ENCODE data around the gene CHRNB1. TPM values are rescaled to one million over a fixed set of nuclear protein-coding genes. Genes with fewer than 3 reads are reported as not detected.

CHRNB1 gene
- total RNA-seq, 4 donors from 2014 or later = 6.5 to 16.0 (median 13.5) TPM

DNA sequence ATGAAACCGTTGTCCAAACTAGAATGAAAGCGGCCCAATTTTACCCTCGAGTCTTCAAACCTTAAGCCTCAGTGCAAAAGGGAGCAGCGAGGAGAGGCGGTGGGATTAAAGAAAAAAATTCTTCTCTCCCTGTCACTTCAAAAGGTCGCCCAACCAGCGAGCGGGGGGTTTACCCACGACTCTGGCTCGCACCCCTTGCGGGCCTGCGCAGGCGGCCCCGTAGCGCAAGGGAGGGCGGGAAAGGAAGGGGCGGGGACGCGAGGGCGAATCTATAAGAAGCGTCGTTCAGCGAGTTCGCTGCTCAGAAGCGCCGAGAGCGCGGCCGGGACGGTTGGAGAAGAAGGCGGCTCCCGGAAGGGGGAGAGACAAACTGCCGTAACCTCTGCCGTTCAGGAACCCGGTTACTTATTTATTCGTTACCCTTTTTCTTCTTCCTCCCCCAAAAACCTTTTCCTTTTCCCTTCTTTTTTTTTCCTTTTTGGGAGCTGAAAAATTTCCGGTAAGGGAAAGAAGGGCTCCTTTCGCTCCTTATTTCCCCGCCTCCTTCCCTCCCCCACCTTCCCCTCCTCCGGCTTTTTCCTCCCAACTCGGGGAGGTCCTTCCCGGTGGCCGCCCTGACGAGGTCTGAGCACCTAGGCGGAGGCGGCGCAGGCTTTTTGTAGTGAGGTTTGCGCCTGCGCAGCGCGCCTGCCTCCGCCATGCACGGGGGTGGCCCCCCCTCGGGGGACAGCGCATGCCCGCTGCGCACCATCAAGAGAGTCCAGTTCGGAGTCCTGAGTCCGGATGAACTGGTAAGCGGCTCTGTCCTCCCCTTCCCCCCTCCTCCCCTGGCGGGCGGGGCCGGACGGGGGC lies 39.4 kb downstream of the CHRNB1 start, which contains the start of gene POLR2A:
Gene POLR2A (plus strand): TSS at position 300 of the 852 bp plus-strand sequence.
- 1% methylated on average over 50 to 62 of the region's 64 CpGs for WGBS, 2 donors
- TF ChIP-seq EP300 (IDR thresholded peaks at IDR 0.05) (peak; percentile 85 to 100), POLR2A (IDR thresholded peaks at IDR 0.05) (peak; percentile 100)
- TF ChIP-seq, protein P1, sequence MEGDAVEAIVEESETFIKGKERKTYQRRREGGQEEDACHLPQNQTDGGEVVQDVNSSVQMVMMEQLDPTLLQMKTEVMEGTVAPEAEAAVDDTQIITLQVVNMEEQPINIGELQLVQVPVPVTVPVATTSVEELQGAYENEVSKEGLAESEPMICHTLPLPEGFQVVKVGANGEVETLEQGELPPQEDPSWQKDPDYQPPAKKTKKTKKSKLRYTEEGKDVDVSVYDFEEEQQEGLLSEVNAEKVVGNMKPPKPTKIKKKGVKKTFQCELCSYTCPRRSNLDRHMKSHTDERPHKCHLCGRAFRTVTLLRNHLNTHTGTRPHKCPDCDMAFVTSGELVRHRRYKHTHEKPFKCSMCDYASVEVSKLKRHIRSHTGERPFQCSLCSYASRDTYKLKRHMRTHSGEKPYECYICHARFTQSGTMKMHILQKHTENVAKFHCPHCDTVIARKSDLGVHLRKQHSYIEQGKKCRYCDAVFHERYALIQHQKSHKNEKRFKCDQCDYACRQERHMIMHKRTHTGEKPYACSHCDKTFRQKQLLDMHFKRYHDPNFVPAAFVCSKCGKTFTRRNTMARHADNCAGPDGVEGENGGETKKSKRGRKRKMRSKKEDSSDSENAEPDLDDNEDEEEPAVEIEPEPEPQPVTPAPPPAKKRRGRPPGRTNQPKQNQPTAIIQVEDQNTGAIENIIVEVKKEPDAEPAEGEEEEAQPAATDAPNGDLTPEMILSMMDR (IDR thresholded peaks at IDR 0.05) = peak in 2 of 5 experiments; percentile 15 to 26
- Histone ChIP-seq H3K4me3 (peak within 1 kb of the TSS; percentile 42 to 71 (median 62)), H3K36me3 (no peaks in the 10 kb centered on the region), H3K9me3 (no peaks in the 10 kb centered on the region), H3K4me1 (peaks cover 0 to 72% (median 48%) of the 10 kb centered on the region in 4 donors), H3K27ac (peak within 1 kb of the TSS; percentile 98 to 100 (median 99)), H3K27me3 (no peaks in the 10 kb centered on the region)
- peak; percentile 95 to 96 for DNase-seq (ENCODE audit: low spot score in 2 of 2)

DNA sequence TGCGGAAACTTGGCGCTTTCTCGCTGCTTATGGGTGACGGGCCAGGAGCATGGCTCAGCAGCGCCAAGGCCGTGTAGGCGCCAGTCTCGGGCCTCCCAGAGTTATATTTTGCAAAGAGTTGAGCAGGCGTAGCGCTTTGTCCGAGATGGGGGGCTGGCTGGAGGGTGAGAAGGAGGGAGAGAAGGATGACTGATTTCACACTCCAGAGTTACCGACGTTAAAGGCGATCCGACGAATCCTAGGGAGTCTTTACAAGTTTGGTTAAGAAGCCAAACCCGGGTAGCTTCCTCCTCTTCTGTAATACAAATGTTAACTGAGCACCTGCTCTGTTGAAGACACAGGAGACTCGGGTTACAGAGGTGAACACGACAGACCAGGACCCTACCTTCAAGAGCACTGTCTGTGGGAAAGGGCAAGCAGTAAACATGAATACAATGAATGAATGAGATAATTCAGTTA lies 40.1 kb downstream of the CHRNB1 start:
- Histone ChIP-seq H3K36me3 (no peaks in the 10 kb centered on the region), H3K27me3 (no peaks in the 10 kb centered on the region), H3K9me3 (no peaks in the 10 kb centered on the region), H3K4me3 (peak overlapping the region; percentile 42 to 71 (median 58)), H3K4me1 (peaks cover 0 to 76% (median 46%) of the 10 kb centered on the region in 4 donors), H3K27ac (peak overlapping the region; percentile 98 to 100 (median 99))
- DNase-seq (ENCODE audit: low spot score in 2 of 2) = no peak
- 0% methylated on average over 16 to 18 of the region's 19 CpGs for WGBS, 2 donors
- no peak for TF ChIP-seq POLR2A (IDR thresholded peaks at IDR 0.05)
- TF ChIP-seq, protein P1 (IDR thresholded peaks at IDR 0.05) = peak in 2 of 5 experiments; percentile 3 to 38
- no peak for TF ChIP-seq EP300 (IDR thresholded peaks at IDR 0.05)

- Histone ChIP-seq H3K9me3 (no peaks in the 10 kb centered on the region), H3K27me3 (no peaks in the 10 kb centered on the region), H3K4me3 (peak overlapping the region; percentile 3 to 71 (median 58)), H3K4me1 (peaks cover 0 to 76% (median 38%) of the 10 kb centered on the region in 4 donors), H3K36me3 (peaks cover 0 to 5% (median 0%) of the 10 kb centered on the region in 3 donors), H3K27ac (peak overlapping the region in 3 of 4 donors; percentile 98 to 100 (median 100))
- TF ChIP-seq POLR2A (IDR thresholded peaks at IDR 0.05) = no peak
- TF ChIP-seq EP300 (IDR thresholded peaks at IDR 0.05) = no peak
- TF ChIP-seq, protein P1 (IDR thresholded peaks at IDR 0.05) = no peak
- 23 to 38% methylated on average over 3 of the region's 3 CpGs for WGBS, 2 donors
- DNase-seq (ENCODE audit: low spot score in 2 of 2) = no peak
These were observed 41.3 kb downstream of the CHRNB1 start for GRCh38 chr17:7486181-7486580.

GRCh38 chr17:7490144-7490543 lies 45.3 kb downstream of the CHRNB1 start:
- DNase-seq (ENCODE audit: low spot score in 2 of 2) = no peak
- TF ChIP-seq EP300 (IDR thresholded peaks at IDR 0.05) (no peak), POLR2A (IDR thresholded peaks at IDR 0.05) (no peak)
- TF ChIP-seq, protein P1 (IDR thresholded peaks at IDR 0.05) = no peak
- Histone ChIP-seq H3K4me3 (no peak overlapping the region), H3K27ac (no peak overlapping the region), H3K4me1 (peaks cover 0 to 76% (median 26%) of the 10 kb centered on the region in 4 donors), H3K27me3 (no peaks in the 10 kb centered on the region), H3K36me3 (peaks cover 0 to 10% (median 0%) of the 10 kb centered on the region in 3 donors), H3K9me3 (no peaks in the 10 kb centered on the region)
- 70 to 73% methylated on average over 8 of the region's 8 CpGs for WGBS, 2 donors

- TF ChIP-seq, protein P1 (IDR thresholded peaks at IDR 0.05) = no peak
- TF ChIP-seq EP300 (IDR thresholded peaks at IDR 0.05) (no peak), POLR2A (IDR thresholded peaks at IDR 0.05) (no peak)
- no peak for DNase-seq (ENCODE audit: low spot score in 2 of 2)
- H3K4me1 ChIP-seq = peaks cover 0 to 64% (median 12%) of the 10 kb centered on the region in 4 donors
- no peaks in the 10 kb centered on the region for H3K27me3 ChIP-seq
- peak overlapping the region in 1 of 4 donors; percentile 20 for H3K27ac ChIP-seq
- no peaks in the 10 kb centered on the region for H3K9me3 ChIP-seq
- WGBS, 2 donors = 88 to 89% methylated on average over 1 of the region's 1 CpG
- H3K4me3 ChIP-seq = no peak overlapping the region
- H3K36me3 ChIP-seq = peaks cover 0 to 21% (median 2%) of the 10 kb centered on the region in 3 donors
These were observed 46.7 kb downstream of the CHRNB1 start for GRCh38 chr17:7491583-7491982.

All from tibial nerve (tissue), 4 donors.